Measurements from ENCODE around the gene RASD2.

Gene RASD2

DNA sequence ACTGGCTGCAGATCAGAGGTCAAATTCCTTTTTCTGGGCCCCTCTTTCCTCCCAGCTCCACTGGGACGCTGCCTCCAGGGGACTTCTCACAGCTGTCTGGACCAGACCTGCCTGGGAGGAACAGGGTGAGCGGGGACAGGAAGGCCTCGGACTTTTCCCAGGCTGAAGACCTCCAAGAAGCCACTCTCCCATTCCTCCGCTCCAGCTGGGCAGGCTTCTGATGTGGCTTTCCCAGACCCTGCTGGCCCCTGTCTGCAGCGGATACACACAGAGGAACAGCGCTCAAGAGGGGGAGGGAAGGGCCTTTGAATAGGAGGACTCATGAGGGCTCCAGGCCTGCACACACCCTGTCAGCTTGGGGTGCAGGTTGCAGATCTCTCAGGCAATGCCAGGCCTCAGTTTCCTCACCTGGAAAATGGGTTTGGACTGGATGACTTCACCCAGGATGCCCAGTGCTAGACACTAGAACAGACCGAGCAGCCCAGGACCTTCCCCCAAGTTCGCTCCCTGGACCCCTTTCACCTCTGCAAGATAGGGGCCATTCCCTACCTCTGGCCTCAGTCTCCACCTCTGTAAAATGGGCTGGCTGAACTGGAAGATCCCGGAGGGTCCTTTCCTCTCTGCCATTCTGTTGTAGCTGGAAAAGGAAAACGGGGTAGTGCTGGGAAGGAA lies 39.9 kb downstream of the RASD2 start:
- Histone ChIP-seq H2BK120ac (ENCODE audit: low read depth, low read length) (no peak overlapping the region), H3K27ac (ENCODE audit: low read length, poor library complexity, severe bottlenecking) (no peak overlapping the region), H3K4me3 (ENCODE audit: insufficient read depth in 1 of 2, low read depth in 1 of 2, low read length in 2 of 2) (no peak overlapping the region), H3K79me1 (replicated peaks; ENCODE audit: low read length, poor library complexity, severe bottlenecking) (no peaks in the 10 kb centered on the region), H2BK5ac (ENCODE audit: low read depth, low read length, poor library complexity, severe bottlenecking) (no peak overlapping the region), H3K9me3 (ENCODE audit: control insufficient read depth, low read length) (no peaks in the 10 kb centered on the region), H3K36me3 (ENCODE audit: control insufficient read depth in 1 of 2, insufficient read depth in 2 of 2, low read depth in 1 of 2, low read length in 2 of 2) (no peaks in the 10 kb centered on the region), H4K8ac (ENCODE audit: low read length) (no peak overlapping the region), H3K23ac (ENCODE audit: low read length in 2 of 2) (no peak overlapping the region), H2AFZ (ENCODE audit: low read depth, low read length) (no peak overlapping the region), H4K91ac (ENCODE audit: low read length) (no peak overlapping the region), H2AK5ac (ENCODE audit: low read length, severe bottlenecking) (no peak overlapping the region), H3K4me1 (ENCODE audit: control insufficient read depth, insufficient read depth, low read depth, low read length) (peaks cover 1% of the 10 kb centered on the region), H2BK12ac (ENCODE audit: low read length in 2 of 2) (peak overlapping the region in 1 of 2 experiments; percentile 25), H3K27me3 (ENCODE audit: control insufficient read depth in 1 of 2, insufficient read depth in 1 of 2, low read length in 2 of 2) (peaks cover 0 to 3% of the 10 kb centered on the region in 2 experiments), H2BK15ac (ENCODE audit: low read depth, poor library complexity, severe bottlenecking) (no peak overlapping the region), H3K4me2 (ENCODE audit: low read length, poor library complexity, severe bottlenecking) (no peak overlapping the region), H3K14ac (ENCODE audit: low read length in 2 of 2) (no peak overlapping the region), H3K9ac (ENCODE audit: low read length) (no peak overlapping the region), H3K4ac (ENCODE audit: low read depth in 1 of 2, low read length in 2 of 2) (no peak overlapping the region), H3K18ac (ENCODE audit: low read depth in 1 of 2, low read length in 2 of 2) (peak overlapping the region in 1 of 2 experiments; percentile 28)
- 69% methylated on average over 8 of the region's 10 CpGs for WGBS
- DNase-seq, result no peak

GRCh38 chr22:35581023-35581413 lies 40.4 kb downstream of the RASD2 start:
- Histone ChIP-seq H3K4ac (ENCODE audit: low read depth in 1 of 2, low read length in 2 of 2) (no peak overlapping the region), H3K18ac (ENCODE audit: low read depth in 1 of 2, low read length in 2 of 2) (no peak overlapping the region), H4K91ac (ENCODE audit: low read length) (no peak overlapping the region), H2AFZ (ENCODE audit: low read depth, low read length) (no peak overlapping the region), H3K27ac (ENCODE audit: low read length, poor library complexity, severe bottlenecking) (no peak overlapping the region), H3K36me3 (ENCODE audit: control insufficient read depth in 1 of 2, insufficient read depth in 2 of 2, low read depth in 1 of 2, low read length in 2 of 2) (no peaks in the 10 kb centered on the region), H3K4me2 (ENCODE audit: low read length, poor library complexity, severe bottlenecking) (no peak overlapping the region), H3K4me1 (ENCODE audit: control insufficient read depth, insufficient read depth, low read depth, low read length) (no peaks in the 10 kb centered on the region), H2BK5ac (ENCODE audit: low read depth, low read length, poor library complexity, severe bottlenecking) (no peak overlapping the region), H3K14ac (ENCODE audit: low read length in 2 of 2) (no peak overlapping the region), H3K9me3 (ENCODE audit: control insufficient read depth, low read length) (no peaks in the 10 kb centered on the region), H3K9ac (ENCODE audit: low read length) (no peak overlapping the region), H2BK15ac (ENCODE audit: low read depth, poor library complexity, severe bottlenecking) (no peak overlapping the region), H3K79me1 (replicated peaks; ENCODE audit: low read length, poor library complexity, severe bottlenecking) (no peaks in the 10 kb centered on the region), H3K4me3 (ENCODE audit: insufficient read depth in 1 of 2, low read depth in 1 of 2, low read length in 2 of 2) (no peak overlapping the region), H3K27me3 (ENCODE audit: control insufficient read depth in 1 of 2, insufficient read depth in 1 of 2, low read length in 2 of 2) (no peaks in the 10 kb centered on the region), H2BK120ac (ENCODE audit: low read depth, low read length) (no peak overlapping the region), H2BK12ac (ENCODE audit: low read length in 2 of 2) (no peak overlapping the region), H3K23ac (ENCODE audit: low read length in 2 of 2) (no peak overlapping the region), H2AK5ac (ENCODE audit: low read length, severe bottlenecking) (no peak overlapping the region), H4K8ac (ENCODE audit: low read length) (no peak overlapping the region)
- no peak for DNase-seq
- 100% methylated on average over 3 of the region's 5 CpGs for WGBS

DNA sequence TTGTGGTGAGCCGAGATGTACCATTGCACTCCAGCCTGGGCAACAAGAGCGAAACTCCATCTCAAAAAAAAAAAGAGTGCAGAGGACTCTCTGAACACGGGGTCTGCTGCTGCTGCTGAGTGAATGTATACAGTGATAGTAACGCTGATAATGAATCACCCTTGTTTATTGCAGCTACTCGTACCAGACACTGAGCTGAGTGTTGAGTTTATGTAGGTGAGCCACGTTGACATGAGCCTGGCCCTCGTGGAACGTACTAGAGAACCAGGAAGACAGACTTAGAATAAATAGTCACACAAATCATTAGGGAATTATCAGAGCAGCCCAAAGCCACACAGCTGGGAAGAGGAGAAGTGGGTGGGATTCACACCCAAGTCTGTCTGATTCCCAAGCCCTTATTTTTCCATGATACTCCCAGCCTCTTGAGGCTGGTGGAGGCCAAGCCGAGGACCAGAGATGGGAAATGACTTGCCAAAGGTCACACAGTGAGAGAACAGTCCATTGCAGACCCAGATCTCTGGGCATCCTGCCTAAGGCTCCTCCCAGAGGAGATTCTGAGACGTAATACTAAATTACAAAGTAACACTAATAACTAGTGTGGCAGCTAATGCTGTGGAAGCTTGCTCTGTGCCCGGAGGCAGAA lies 41.7 kb downstream of the RASD2 start:
- no peak overlapping the region for H3K4me2 ChIP-seq (ENCODE audit: low read length, poor library complexity, severe bottlenecking)

DNA sequence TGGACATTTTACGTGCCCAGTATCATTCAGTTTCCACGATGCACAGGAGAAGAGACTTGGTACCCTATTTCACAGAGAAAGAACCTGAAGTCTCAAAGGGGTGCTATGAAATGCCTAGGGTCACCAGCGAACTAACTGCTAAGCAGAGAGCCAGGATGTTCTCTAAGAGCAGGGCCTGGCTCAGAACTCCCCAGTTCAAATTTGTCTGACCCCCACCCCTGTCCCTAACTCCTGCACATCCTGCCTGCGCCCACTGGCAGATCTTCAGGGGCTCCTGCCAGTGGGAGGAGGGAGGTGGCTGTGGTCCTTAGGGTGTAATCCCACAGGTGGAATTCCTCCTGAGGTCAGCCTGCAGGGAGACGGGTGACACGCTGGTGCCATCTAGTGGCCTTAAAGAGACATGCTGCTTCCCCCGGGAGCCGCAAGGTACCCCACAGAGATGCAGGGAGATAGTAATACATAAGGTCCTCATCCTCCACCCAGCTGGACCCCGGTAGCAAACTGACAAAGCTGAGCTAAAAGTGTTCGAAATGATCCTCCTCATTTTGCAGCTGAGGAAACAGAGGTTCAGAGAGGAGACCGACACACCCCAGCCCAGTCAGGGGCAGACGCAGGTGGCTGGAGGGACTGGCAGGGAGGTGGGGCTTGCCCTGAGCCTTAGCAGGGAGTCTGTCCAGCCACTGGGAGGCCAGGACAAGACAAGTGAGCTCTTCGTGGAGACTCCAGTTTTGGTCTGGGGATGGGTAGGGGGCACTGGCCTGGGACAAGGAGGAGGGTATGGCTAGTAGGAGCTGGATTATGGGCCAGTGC lies 42.4 kb downstream of the RASD2 start:
- Histone ChIP-seq H3K27me3 (ENCODE audit: control insufficient read depth in 1 of 2, insufficient read depth in 1 of 2, low read length in 2 of 2) (no peaks in the 10 kb centered on the region), H2AK5ac (ENCODE audit: low read length, severe bottlenecking) (no peak overlapping the region), H3K23ac (ENCODE audit: low read length in 2 of 2) (no peak overlapping the region), H3K4me3 (ENCODE audit: insufficient read depth in 1 of 2, low read depth in 1 of 2, low read length in 2 of 2) (no peak overlapping the region), H2AFZ (ENCODE audit: low read depth, low read length) (no peak overlapping the region), H3K36me3 (ENCODE audit: control insufficient read depth in 1 of 2, insufficient read depth in 2 of 2, low read depth in 1 of 2, low read length in 2 of 2) (no peaks in the 10 kb centered on the region), H4K8ac (ENCODE audit: low read length) (no peak overlapping the region), H4K91ac (ENCODE audit: low read length) (no peak overlapping the region), H3K9me3 (ENCODE audit: control insufficient read depth, low read length) (no peaks in the 10 kb centered on the region), H3K4ac (ENCODE audit: low read depth in 1 of 2, low read length in 2 of 2) (no peak overlapping the region), H3K18ac (ENCODE audit: low read depth in 1 of 2, low read length in 2 of 2) (no peak overlapping the region), H2BK15ac (ENCODE audit: low read depth, poor library complexity, severe bottlenecking) (no peak overlapping the region), H2BK12ac (ENCODE audit: low read length in 2 of 2) (peak overlapping the region in 1 of 2 experiments; percentile 4), H3K9ac (ENCODE audit: low read length) (no peak overlapping the region), H3K27ac (ENCODE audit: low read length, poor library complexity, severe bottlenecking) (no peak overlapping the region), H2BK5ac (ENCODE audit: low read depth, low read length, poor library complexity, severe bottlenecking) (no peak overlapping the region), H3K79me1 (replicated peaks; ENCODE audit: low read length, poor library complexity, severe bottlenecking) (no peaks in the 10 kb centered on the region), H2BK120ac (ENCODE audit: low read depth, low read length) (no peak overlapping the region), H3K4me1 (ENCODE audit: control insufficient read depth, insufficient read depth, low read depth, low read length) (peaks cover 4% of the 10 kb centered on the region), H3K4me2 (ENCODE audit: low read length, poor library complexity, severe bottlenecking) (no peak overlapping the region), H3K14ac (ENCODE audit: low read length in 2 of 2) (no peak overlapping the region)
- peak; percentile 67 for DNase-seq
- WGBS, result 28% methylated on average over 13 of the region's 13 CpGs

More for the DNA sequence above, 41.7 kb downstream of the RASD2 start:
- H2AFZ ChIP-seq (ENCODE audit: low read depth, low read length), result no peak overlapping the region
- H2BK15ac ChIP-seq (ENCODE audit: low read depth, poor library complexity, severe bottlenecking), result no peak overlapping the region
- H3K27me3 ChIP-seq (ENCODE audit: control insufficient read depth in 1 of 2, insufficient read depth in 1 of 2, low read length in 2 of 2), result no peaks in the 10 kb centered on the region
- 33% methylated on average over 10 of the region's 11 CpGs for WGBS
- no peak overlapping the region for H3K18ac ChIP-seq (ENCODE audit: low read depth in 1 of 2, low read length in 2 of 2)
- H4K91ac ChIP-seq (ENCODE audit: low read length), result no peak overlapping the region
- H4K8ac ChIP-seq (ENCODE audit: low read length), result no peak overlapping the region
- H3K4me3 ChIP-seq (ENCODE audit: insufficient read depth in 1 of 2, low read depth in 1 of 2, low read length in 2 of 2), result no peak overlapping the region
- peaks cover 1% of the 10 kb centered on the region for H3K4me1 ChIP-seq (ENCODE audit: control insufficient read depth, insufficient read depth, low read depth, low read length)
- no peak overlapping the region for H2BK120ac ChIP-seq (ENCODE audit: low read depth, low read length)
- H2BK5ac ChIP-seq (ENCODE audit: low read depth, low read length, poor library complexity, severe bottlenecking), result no peak overlapping the region
- no peak overlapping the region for H2BK12ac ChIP-seq (ENCODE audit: low read length in 2 of 2)
- H3K36me3 ChIP-seq (ENCODE audit: control insufficient read depth in 1 of 2, insufficient read depth in 2 of 2, low read depth in 1 of 2, low read length in 2 of 2), result no peaks in the 10 kb centered on the region
- no peak overlapping the region for H3K14ac ChIP-seq (ENCODE audit: low read length in 2 of 2)
- no peak overlapping the region for H2AK5ac ChIP-seq (ENCODE audit: low read length, severe bottlenecking)
- no peak overlapping the region for H3K4ac ChIP-seq (ENCODE audit: low read depth in 1 of 2, low read length in 2 of 2)
- H3K27ac ChIP-seq (ENCODE audit: low read length, poor library complexity, severe bottlenecking), result no peak overlapping the region
- no peaks in the 10 kb centered on the region for H3K79me1 ChIP-seq (replicated peaks; ENCODE audit: low read length, poor library complexity, severe bottlenecking)
- peak; percentile 74 for DNase-seq
- no peak overlapping the region for H3K9ac ChIP-seq (ENCODE audit: low read length)
- no peak overlapping the region for H3K23ac ChIP-seq (ENCODE audit: low read length in 2 of 2)
- H3K9me3 ChIP-seq (ENCODE audit: control insufficient read depth, low read length), result no peaks in the 10 kb centered on the region
